Astrocyte (in vitro differentiated cells and primary cell): Measurements from ENCODE around the gene NSD2. TPM values are rescaled to one million over a fixed set of nuclear protein-coding genes. Genes with fewer than 3 reads are reported as not detected.

ENCODE experiments used
- DNase-seq: peaks from one replicate; pipeline ENCODE4 v3.0.0-alpha.2; 2010; ENCODE audit warnings: low read depth
- FAIRE-seq: peaks from 2 replicates; lab custom pipeline; 2011; peaks lifted over from hg19 to GRCh38; lab: Jason Lieb, UNC
- H2AFZ ChIP-seq: 2 replicates; pipeline ENCODE4 v1.6.0; 2012; ENCODE audit warnings: low read depth, low read length, inconsistent platforms
- H3K27ac ChIP-seq: 2 replicates; pipeline ENCODE4 v1.5.1; 2011; ENCODE audit warnings: low read depth, low read length, inconsistent platforms
- H3K27me3 ChIP-seq: 2 replicates; pipeline ENCODE4 v1.6.0; 2011; ENCODE audit warnings: low read length, inconsistent platforms; ENCODE audit not compliant: insufficient read depth
- H3K36me3 ChIP-seq: 2 replicates; pipeline ENCODE4 v1.5.1; 2011; ENCODE audit warnings: low read length, inconsistent platforms; ENCODE audit not compliant: insufficient read depth
- H3K4me1 ChIP-seq: 2 replicates; pipeline ENCODE4 v1.5.1; 2011; ENCODE audit warnings: low read length, inconsistent platforms; ENCODE audit not compliant: insufficient read depth
- H3K4me2 ChIP-seq: 2 replicates; pipeline ENCODE4 v1.6.0; 2012; ENCODE audit warnings: low read length, inconsistent platforms
- H3K4me3 ChIP-seq: 2 replicates; pipeline ENCODE4 v1.5.1; 2011; ENCODE audit warnings: low read depth, mild to moderate bottlenecking, low read length, inconsistent platforms; ENCODE audit not compliant: insufficient read depth
- H3K79me2 ChIP-seq: 2 replicates; pipeline ENCODE4 v1.6.0; 2012; ENCODE audit warnings: mild to moderate bottlenecking, low read length, inconsistent platforms; ENCODE audit not compliant: insufficient read depth
- H3K9ac ChIP-seq: 2 replicates; pipeline ENCODE4 v1.6.0; 2012; ENCODE audit warnings: mild to moderate bottlenecking, low read length, inconsistent platforms
- H3K9me3 ChIP-seq: 2 replicates; pipeline ENCODE4 v1.5.1; 2012; ENCODE audit warnings: low read depth, mild to moderate bottlenecking, low read length, inconsistent platforms; ENCODE audit not compliant: insufficient read depth
- H4K20me1 ChIP-seq: 2 replicates; pipeline ENCODE4 v1.6.0; 2012; ENCODE audit warnings: low read length, inconsistent platforms; ENCODE audit not compliant: insufficient read depth
- H3K27ac Mint-ChIP-seq: one replicate; pipeline ENCODE4 v1.8.0; 2021; ENCODE audit warnings: mild to moderate bottlenecking, mixed read lengths; ENCODE audit not compliant: unreplicated experiment
- H3K27me3 Mint-ChIP-seq: one replicate; pipeline ENCODE4 v1.8.0; 2021; ENCODE audit warnings: low read depth, mixed read lengths; ENCODE audit not compliant: unreplicated experiment
- H3K36me3 Mint-ChIP-seq: one replicate; pipeline ENCODE4 v1.8.0; 2021; ENCODE audit warnings: low read depth, mixed read lengths; ENCODE audit not compliant: unreplicated experiment
- H3K4me1 Mint-ChIP-seq: one replicate; pipeline ENCODE4 v1.8.0; 2021; ENCODE audit warnings: low read depth, mixed read lengths; ENCODE audit not compliant: unreplicated experiment
- H3K4me3 Mint-ChIP-seq: one replicate; pipeline ENCODE4 v1.8.0; 2021; ENCODE audit warnings: mild to moderate bottlenecking, moderate library complexity, mixed read lengths; ENCODE audit not compliant: unreplicated experiment
- H3K9me3 Mint-ChIP-seq: one replicate; pipeline ENCODE4 v1.8.0; 2021; ENCODE audit warnings: mild to moderate bottlenecking, mixed read lengths; ENCODE audit not compliant: unreplicated experiment
- CTCF ChIP-seq: IDR thresholded peaks from 2 replicates; pipeline ENCODE4 v1.5.1; 2011; ENCODE audit warnings: low read depth, mild to moderate bottlenecking, inconsistent platforms, low read length, moderate library complexity; ENCODE audit not compliant: insufficient read depth
- EZH2 ChIP-seq: IDR thresholded peaks from 2 replicates; pipeline ENCODE4 v1.6.1; 2012; ENCODE audit warnings: mild to moderate bottlenecking, low read length, inconsistent platforms; ENCODE audit not compliant: insufficient read depth
- total RNA-seq: library from RNA; stranded (reverse); gene quantifications from 2 replicates; pipeline ENCODE4 v1.2.1, GENCODE V29; 2021

Gene NSD2
- total RNA-seq, 1 donor from 2014 or later = 31.3 TPM

DNA sequence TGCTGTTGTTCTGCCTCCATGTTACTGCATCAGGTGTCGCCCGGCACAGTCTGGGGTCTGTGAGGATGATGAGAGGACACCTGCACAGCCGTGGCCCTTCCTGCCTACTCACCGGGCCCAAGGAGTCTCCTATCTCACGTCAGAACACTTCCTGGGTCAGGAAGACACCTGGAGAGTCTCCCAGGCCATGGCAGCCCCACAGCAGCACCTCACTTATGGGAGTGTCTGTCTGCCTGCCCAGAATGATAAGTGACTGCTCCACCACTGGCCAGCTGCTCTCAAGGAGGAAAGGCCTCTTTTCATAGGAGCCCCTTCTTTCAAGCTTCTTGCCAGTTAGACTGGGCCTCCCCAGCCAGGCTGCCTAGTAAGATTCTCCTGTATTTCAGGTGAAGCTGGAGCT is 81.5 kb downstream of the NSD2 start:
- no peak overlapping the region for H3K4me2 ChIP-seq
- FAIRE-seq = no peak

GRCh38 chr4:1953335-1953734 is 82.1 kb downstream of the NSD2 start:
- no peaks in the 10 kb centered on the region for H3K4me1 ChIP-seq
- H3K27me3 ChIP-seq = no peaks in the 10 kb centered on the region
- peaks cover 22% of the 10 kb centered on the region for H3K36me3 ChIP-seq
- no peaks in the 10 kb centered on the region for H3K9me3 Mint-ChIP-seq
- no peak overlapping the region for H3K9ac ChIP-seq
- no peak overlapping the region for H3K27ac Mint-ChIP-seq
- TF ChIP-seq EZH2 (no peak), CTCF (no peak)
- no peaks in the 10 kb centered on the region for H3K4me1 Mint-ChIP-seq
- no peak overlapping the region for H2AFZ ChIP-seq
- H3K36me3 Mint-ChIP-seq = peaks cover 6% of the 10 kb centered on the region
- FAIRE-seq (no peak), DNase-seq (no peak)
- peaks cover 20% of the 10 kb centered on the region for H3K79me2 ChIP-seq
- no peak overlapping the region for H3K4me3 ChIP-seq
- no peak overlapping the region for H3K27ac ChIP-seq
- peaks cover 11% of the 10 kb centered on the region for H4K20me1 ChIP-seq
- H3K4me2 ChIP-seq = no peak overlapping the region
- no peak overlapping the region for H3K4me3 Mint-ChIP-seq
- H3K27me3 Mint-ChIP-seq = no peaks in the 10 kb centered on the region
- H3K9me3 ChIP-seq = no peaks in the 10 kb centered on the region

More for the DNA sequence above, 81.5 kb downstream of the NSD2 start:
- no peak for TF ChIP-seq CTCF
- TF ChIP-seq EZH2 = no peak
- Histone ChIP-seq H3K27ac (no peak overlapping the region), H3K4me1 (no peaks in the 10 kb centered on the region), H3K79me2 (peaks cover 21% of the 10 kb centered on the region), H3K9ac (no peak overlapping the region), H4K20me1 (peaks cover 11% of the 10 kb centered on the region), H3K27me3 (no peaks in the 10 kb centered on the region), H3K9me3 (no peaks in the 10 kb centered on the region), H3K4me3 (no peak overlapping the region), H3K36me3 (peaks cover 22% of the 10 kb centered on the region), H2AFZ (no peak overlapping the region)
- Mint-ChIP-seq H3K27me3 (no peaks in the 10 kb centered on the region), H3K9me3 (no peaks in the 10 kb centered on the region), H3K4me1 (no peaks in the 10 kb centered on the region), H3K36me3 (peaks cover 6% of the 10 kb centered on the region), H3K27ac (no peak overlapping the region), H3K4me3 (no peak overlapping the region)
- no peak for DNase-seq

DNA sequence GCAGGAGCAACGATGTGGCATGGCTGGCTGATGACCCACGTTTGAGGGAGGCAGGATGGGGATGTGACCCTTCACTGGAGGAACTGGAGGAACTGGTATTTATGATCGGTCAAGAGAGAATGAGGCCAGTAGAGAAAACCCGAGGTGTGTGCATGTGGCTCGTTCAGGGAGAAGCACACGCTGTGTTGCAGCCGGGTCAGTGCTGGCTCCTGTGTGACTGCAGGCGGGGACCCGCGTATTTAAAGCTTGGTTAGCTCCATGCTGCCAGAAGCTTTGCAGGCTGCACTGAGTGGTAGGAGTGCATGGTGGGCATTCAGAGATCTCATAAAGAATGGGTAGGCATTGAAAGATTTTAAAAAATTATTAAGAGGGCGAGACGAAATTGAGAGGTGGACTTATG is 85.4 kb downstream of the NSD2 start:
- peaks cover 39% of the 10 kb centered on the region for H3K36me3 ChIP-seq
- peaks cover 12% of the 10 kb centered on the region for H3K4me1 Mint-ChIP-seq
- H3K4me3 ChIP-seq = no peak overlapping the region
- no peaks in the 10 kb centered on the region for H3K9me3 ChIP-seq
- H3K36me3 Mint-ChIP-seq = peaks cover 6% of the 10 kb centered on the region
- H3K4me2 ChIP-seq = no peak overlapping the region
- TF ChIP-seq CTCF = no peak
- no peak for TF ChIP-seq EZH2
- peaks cover 18% of the 10 kb centered on the region for H3K79me2 ChIP-seq
- DNase-seq (no peak), FAIRE-seq (no peak)
- no peak overlapping the region for H3K9ac ChIP-seq
- H3K4me3 Mint-ChIP-seq = no peak overlapping the region
- no peaks in the 10 kb centered on the region for H3K9me3 Mint-ChIP-seq
- peaks cover 24% of the 10 kb centered on the region for H4K20me1 ChIP-seq
- H3K27me3 Mint-ChIP-seq = no peaks in the 10 kb centered on the region
- H2AFZ ChIP-seq = no peak overlapping the region
- H3K4me1 ChIP-seq = peaks cover 11% of the 10 kb centered on the region
- no peaks in the 10 kb centered on the region for H3K27me3 ChIP-seq
- H3K27ac Mint-ChIP-seq = no peak overlapping the region
- no peak overlapping the region for H3K27ac ChIP-seq
